ENCODE results near the gene LIMS1. TPM values are rescaled to one million over a fixed set of nuclear protein-coding genes. Genes with fewer than 3 reads are reported as not detected.

Gene LIMS1
- total RNA-seq, 2 donors from 2014 or later = 59.8 to 65.2 TPM

GRCh38 chr2:108621087-108621559, 86.9 kb downstream of the LIMS1 start:
- DNase-seq (no peak), ATAC-seq (peak; percentile 67 to 70)
- intact Hi-C loops (cut with DNase I) = no loop called here

- ATAC-seq = no peak
- DNase-seq = no peak
- intact Hi-C loops (cut with DNase I) = no loop called here
These were observed 87.7 kb downstream of the LIMS1 start for GRCh38 chr2:108621687-108622681.

DNA sequence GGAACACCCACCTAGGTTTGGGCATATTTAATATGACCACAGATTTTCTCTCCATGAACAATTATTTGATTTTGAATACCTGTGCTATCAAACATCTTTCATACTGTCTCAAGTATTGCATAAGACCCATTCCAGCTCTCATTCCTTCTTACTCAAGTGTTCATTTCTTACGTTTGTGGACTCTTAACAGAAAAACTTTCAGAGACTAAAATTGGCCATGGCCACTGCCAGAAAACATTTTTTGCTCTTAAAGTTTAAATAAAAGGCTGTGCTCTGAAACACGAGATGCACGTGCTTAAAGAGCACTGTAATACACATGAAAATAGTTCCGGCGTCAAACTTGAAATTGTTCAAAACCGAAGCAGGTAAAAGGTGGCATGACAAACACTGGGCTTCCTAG, 89.3 kb downstream of the LIMS1 start:
- ATAC-seq = no peak
- intact Hi-C loops (cut with DNase I) = no loop called here

DNA sequence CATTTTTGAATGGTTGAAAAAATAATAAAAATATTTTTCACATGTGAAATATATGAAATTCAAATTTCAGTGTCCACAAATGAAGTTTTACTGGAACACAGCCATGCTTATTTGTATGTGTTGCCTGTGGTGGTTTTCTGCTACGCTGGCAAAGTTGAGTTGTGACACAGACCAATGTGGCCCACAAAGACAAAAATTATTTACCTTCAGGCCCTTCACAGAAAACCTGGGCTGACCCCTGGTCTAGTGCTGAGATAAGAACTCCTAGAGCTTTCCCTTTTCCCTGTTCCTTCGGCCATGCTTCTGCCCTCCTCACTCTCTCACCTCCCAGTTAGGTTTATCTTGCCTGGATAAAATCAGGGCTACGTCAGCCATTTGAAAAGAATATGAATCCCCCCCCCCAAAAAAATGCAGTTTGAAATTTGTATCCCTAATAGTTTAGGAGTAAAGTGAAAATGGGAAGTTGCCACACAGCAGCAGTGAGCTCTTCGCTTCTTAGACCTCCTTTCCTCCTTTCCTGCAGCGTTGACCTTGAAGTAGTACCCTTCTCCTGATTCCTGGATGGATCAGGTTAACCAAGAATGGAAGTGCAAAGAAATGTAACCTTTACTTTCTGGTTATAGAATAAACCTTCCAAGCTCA, 91.0 kb downstream of the LIMS1 start:
- intact Hi-C loops (cut with DNase I) = no loop called here
- ATAC-seq (no peak), DNase-seq (no peak)

More for the DNA sequence above, 89.3 kb downstream of the LIMS1 start:
- DNase-seq = no peak

DNA sequence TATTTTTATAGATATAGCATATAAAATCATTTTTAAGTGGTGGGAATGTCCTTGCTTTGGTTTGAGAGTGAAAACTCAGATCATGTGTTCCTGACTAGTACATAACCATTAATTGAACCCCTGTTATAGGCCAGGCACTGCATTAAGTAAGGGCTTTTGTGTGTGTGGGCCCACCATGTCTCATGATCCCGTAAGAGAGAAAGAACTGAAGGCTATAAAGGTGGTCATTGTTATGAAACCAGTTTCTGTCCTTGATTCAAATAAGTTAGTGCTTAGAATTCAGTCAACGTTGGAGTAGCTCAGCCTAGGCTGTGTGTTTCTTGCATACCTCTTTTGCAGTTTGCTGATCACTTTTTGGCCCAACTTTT, 91.5 kb downstream of the LIMS1 start:
- intact Hi-C loops (cut with DNase I) = no loop called here
- ATAC-seq = no peak
- no peak for DNase-seq

- intact Hi-C loops (cut with DNase I) = no loop called here
- DNase-seq (no peak), ATAC-seq (no peak)
These were observed 92.7 kb downstream of the LIMS1 start for GRCh38 chr2:108626995-108627394.

DNA sequence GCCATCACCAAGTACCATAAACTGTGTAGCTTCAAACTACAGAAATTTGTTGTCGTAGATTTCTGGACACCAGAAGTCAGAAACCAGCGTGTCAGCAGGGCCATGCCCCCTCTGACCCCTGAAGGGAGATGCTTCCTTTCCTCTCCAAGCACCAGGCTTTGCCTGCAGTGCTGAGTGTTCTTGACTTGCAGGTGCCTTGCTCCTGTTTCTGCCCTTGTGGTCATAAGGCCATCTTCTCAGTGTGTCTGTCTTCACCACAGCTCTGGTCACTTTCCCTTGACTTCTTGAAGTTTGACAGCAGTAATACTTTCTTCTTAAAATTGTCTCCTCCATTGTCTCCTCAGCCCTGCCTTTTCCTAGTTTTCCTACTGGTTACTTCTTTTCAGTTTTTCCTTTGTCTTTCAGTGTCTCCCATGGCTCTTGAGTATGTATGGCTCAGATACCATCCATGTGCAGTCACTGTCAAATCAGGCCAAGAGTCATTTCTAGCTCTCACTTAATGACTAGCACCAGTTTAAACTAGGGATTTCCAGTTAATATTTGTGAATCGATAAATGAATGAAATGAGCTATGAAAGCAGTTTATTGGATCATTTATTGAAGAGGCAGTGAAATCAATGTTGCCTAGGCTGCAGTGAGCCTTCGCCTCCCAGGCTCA, 93.8 kb downstream of the LIMS1 start:
- DNase-seq (no peak), ATAC-seq (no peak)
- intact Hi-C loops (cut with DNase I) = no loop called here

DNA sequence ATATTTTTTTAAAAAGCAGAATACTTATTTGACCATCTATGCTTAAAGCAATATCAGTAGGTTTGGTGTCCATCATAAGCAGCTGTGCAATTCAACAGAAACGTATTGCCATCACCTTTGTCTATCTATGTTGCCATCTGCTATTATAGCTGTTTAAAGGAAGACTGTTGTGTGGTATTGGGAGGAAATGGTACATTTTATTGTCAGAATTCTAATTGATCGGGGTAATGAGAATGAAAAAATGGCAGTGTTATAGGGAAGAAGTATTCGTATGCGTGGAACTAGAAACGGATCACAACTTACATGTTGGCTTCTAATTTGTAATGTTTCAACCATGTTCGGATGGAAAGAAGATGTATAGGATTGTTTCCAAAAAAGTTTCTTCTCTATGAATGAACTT, 94.7 kb downstream of the LIMS1 start:
- no peak for DNase-seq
- intact Hi-C loops (cut with DNase I) = no loop called here
- ATAC-seq = no peak

DNA sequence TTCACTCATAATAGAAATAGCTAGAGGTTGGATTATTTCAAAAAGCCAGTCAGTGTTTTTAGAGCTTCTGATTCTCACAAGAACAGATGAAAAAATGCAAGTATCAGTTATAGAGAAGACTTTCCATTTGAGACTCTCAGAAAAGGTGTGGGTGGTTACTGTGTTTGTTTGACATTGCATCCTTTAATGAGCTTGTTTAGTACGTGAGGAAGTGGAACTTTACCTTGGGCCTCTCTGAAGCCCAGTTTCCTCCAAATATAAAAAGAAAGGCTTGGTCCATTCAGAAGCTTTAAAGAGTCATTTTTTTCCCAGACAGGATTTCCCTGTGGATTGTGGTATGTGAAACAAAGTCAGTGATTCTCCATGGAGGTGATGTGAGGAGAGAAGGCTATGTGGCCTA, 95.1 kb downstream of the LIMS1 start:
- intact Hi-C loops (cut with DNase I) = no loop called here

DNA sequence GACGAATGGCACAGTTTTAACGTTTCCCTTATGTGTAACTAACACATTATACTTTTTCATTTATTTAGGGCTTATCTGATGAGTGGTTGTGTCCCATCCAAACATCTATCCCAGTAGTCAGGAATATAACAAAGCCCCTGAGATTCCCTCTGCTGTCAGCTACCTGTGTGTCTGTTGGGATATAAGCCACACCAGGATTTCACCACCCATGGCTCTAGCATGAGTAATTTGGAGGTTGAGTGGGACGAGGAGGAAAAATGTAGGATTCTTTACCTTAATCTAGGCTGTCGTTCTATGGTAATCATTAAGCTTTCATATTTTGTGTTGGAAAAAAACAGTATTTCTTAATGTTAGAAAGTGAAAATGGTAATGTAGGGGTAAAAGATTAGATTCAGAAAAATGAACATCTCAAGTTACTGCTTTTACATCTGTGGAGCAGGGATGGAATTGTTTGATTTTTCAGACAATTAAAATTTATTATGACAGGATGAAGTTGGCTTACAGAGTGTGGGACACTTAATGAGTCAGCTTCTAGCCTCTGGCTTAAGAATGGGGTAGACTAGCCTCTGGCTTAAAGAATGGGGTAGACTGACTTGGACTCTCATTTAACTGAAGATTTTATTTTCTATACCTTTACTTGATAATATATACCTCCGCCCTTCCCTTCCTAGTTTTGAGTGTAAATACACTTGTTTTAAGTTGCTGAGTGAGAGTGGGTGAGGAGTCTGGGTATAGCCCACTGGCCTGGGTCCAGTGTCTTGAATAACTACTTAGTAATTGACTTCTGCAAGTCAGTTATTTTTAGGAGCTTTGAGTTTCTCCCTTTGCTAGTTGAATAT, 96.5 kb downstream of the LIMS1 start:
- peak in 1 of 2 donors; percentile 24 for ATAC-seq
- intact Hi-C loops (cut with DNase I) = no loop called here
- DNase-seq = no peak

More for the DNA sequence above, 95.1 kb downstream of the LIMS1 start:
- ATAC-seq (no peak), DNase-seq (no peak)

GRCh38 chr2:108632332-108633160, 98.3 kb downstream of the LIMS1 start:
- ATAC-seq (no peak), DNase-seq (no peak)
- intact Hi-C loops (cut with DNase I) = no loop called here

DNA sequence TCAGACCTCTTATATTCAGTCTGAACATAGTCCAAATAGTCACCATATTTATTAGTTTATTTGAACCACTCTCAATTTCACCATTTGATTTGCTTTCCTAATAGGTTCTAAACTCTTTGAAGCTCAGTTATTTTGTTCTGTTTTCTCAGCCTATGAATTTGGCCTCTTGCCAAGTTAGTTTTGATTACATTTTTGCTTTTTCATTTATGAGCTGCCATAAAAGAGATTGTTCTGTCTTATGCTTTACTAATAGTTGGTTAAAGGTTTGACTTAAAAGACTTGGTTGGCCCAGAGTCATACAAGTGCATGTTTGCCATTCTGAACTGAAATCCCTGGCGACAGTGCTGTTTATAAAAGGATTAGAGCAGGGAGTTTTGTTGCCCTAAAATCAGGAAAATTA, 99.1 kb downstream of the LIMS1 start:
- intact Hi-C loops (cut with DNase I) = no loop called here
- DNase-seq (no peak), ATAC-seq (no peak)

GRCh38 chr2:108634011-108634410, 99.7 kb downstream of the LIMS1 start:
- intact Hi-C loops (cut with DNase I) = no loop called here

GRCh38 chr2:108634576-108635160, 100.4 kb downstream of the LIMS1 start:
- ATAC-seq = no peak
- no peak for DNase-seq
- intact Hi-C loops (cut with DNase I) = no loop called here

More at GRCh38 chr2:108634011-108634410, 99.7 kb downstream of the LIMS1 start:
- DNase-seq = no peak
- no peak for ATAC-seq

- intact Hi-C loops (cut with DNase I) = no loop called here
- ATAC-seq (peak in 1 of 2 donors; percentile 9), DNase-seq (no peak)
These were observed 101.5 kb downstream of the LIMS1 start for GRCh38 chr2:108635630-108636354.

DNA sequence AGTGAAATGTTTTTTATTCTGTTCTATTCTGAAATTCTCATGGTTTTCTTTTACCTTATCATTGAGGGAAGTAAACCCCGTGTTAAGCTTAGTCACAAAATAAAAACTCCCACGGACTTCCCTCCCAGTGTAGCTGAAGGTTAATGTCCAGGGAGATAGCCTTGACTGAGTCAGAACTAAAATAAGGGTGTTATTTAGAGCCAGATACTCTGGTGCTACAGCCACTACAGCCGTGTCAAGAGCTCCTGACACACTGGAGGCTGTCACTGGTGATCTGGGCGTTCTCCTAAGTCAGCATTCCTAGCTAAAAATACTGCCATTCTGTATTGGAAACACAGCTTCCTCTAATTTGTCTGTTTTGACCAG, 103.0 kb downstream of the LIMS1 start:
- intact Hi-C loops (cut with DNase I) = no loop called here
- ATAC-seq (peak; percentile 89 to 96), DNase-seq (peak; percentile 74)

DNA sequence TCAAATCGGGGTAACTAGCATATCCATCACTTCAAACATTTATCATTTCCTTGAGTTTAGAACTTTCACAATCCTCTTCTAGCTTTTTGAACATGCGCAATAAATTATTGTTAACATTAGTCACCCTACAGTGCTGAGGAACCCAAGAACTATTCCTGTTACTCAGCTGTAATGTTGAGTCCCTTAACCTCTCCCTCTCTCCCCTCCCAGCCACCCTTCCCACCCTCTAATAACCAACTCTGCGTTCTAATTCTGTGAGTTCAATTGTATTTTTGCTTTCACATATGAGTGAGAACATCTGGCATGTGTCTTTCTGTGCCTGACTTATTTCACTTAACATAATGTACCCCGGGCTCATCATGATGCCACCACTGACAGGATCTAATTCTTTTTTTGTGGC, 106.5 kb downstream of the LIMS1 start:
- ATAC-seq = no peak

More for the DNA sequence above, 106.5 kb downstream of the LIMS1 start:
- intact Hi-C loops (cut with DNase I) = loop anchor here in 1 of 2 donors (5.0 kb wide), 1 partner anchor 33 kb away; no protein-coding TSS in a partner anchor
- no peak for DNase-seq
